Limb (tissue), 2 donors: ENCODE data around the gene WWP2.

ENCODE experiments used
- DNase-seq, 2 donors: peaks; one replicate each; pipeline ENCODE4 v3.0.0-alpha.2; 2016; ENCODE audit errors: extremely low spot score in 2 of 2

Gene WWP2

GRCh38 chr16:69925311-69925710 is 163.2 kb downstream of the WWP2 start:
- DNase-seq, result no peak

GRCh38 chr16:69926241-69926640 is 164.1 kb downstream of the WWP2 start:
- no peak for DNase-seq

GRCh38 chr16:69927056-69927757 is 165.1 kb downstream of the WWP2 start:
- no peak for DNase-seq

GRCh38 chr16:69928856-69929400 is 166.8 kb downstream of the WWP2 start:
- DNase-seq, result no peak

GRCh38 chr16:69929480-69929879 is 167.3 kb downstream of the WWP2 start:
- no peak for DNase-seq

GRCh38 chr16:69930117-69930776 is 168.1 kb downstream of the WWP2 start:
- DNase-seq, result peak in 1 of 2 donors; percentile 61

- no peak for DNase-seq
These were observed 169.5 kb downstream of the WWP2 start for GRCh38 chr16:69931631-69932030.

GRCh38 chr16:69932228-69932627 is 170.1 kb downstream of the WWP2 start:
- no peak for DNase-seq

GRCh38 chr16:69932691-69933392 is 170.7 kb downstream of the WWP2 start:
- no peak for DNase-seq

GRCh38 chr16:69934044-69934443 is 171.9 kb downstream of the WWP2 start:
- no peak for DNase-seq

- DNase-seq, result no peak
These were observed 172.6 kb downstream of the WWP2 start for GRCh38 chr16:69934751-69935150.

- no peak for DNase-seq
These were observed 173.2 kb downstream of the WWP2 start for GRCh38 chr16:69935278-69935711.

GRCh38 chr16:69935740-69936139 is 173.6 kb downstream of the WWP2 start:
- DNase-seq, result no peak

- DNase-seq, result no peak
These were observed 174.1 kb downstream of the WWP2 start for GRCh38 chr16:69936252-69936651.

- no peak for DNase-seq
These were observed 174.6 kb downstream of the WWP2 start for GRCh38 chr16:69936751-69937211.

GRCh38 chr16:69937465-69937951 is 175.4 kb downstream of the WWP2 start:
- peak in 1 of 2 donors; percentile 33 for DNase-seq

GRCh38 chr16:69938981-69939820 is 177.1 kb downstream of the WWP2 start:
- peak in 1 of 2 donors; percentile 30 for DNase-seq

GRCh38 chr16:69939821-69940585 is 177.9 kb downstream of the WWP2 start:
- peak in 1 of 2 donors; percentile 30 for DNase-seq

GRCh38 chr16:69940676-69941075 is 178.5 kb downstream of the WWP2 start:
- no peak for DNase-seq
